ENCODE measurements around the gene ZNF679. TPM values are rescaled to one million over a fixed set of nuclear protein-coding genes. Genes with fewer than 3 reads are reported as not detected.

ZNF679 gene
- total and polyA plus RNA-seq, 2 of the 13 experiments (the other 11 are each of a cell fraction or from before 2014, with no cell fraction given) = not detected

GRCh38 chr7:64192148-64192704 is 36.0 kb upstream of the ZNF679 start (continued):
- TF ChIP-seq ZFX (CRISPR knock-in tag; IDR thresholded peaks at IDR 0.05; ENCODE audit: low read depth) (no peak), DR1 (CRISPR knock-in tag; IDR thresholded peaks at IDR 0.05) (no peak), KDM5A (IDR thresholded peaks at IDR 0.05; ENCODE audit: borderline replicate concordance, low read length) (no peak), ZNF644 (CRISPR knock-in tag; IDR thresholded peaks at IDR 0.05; ENCODE audit: low read depth) (no peak), ZNF564 (CRISPR knock-in tag; IDR thresholded peaks at IDR 0.05) (no peak), ZXDC (CRISPR knock-in tag; IDR thresholded peaks at IDR 0.05) (no peak), CENPX (CRISPR knock-in tag; IDR thresholded peaks at IDR 0.05) (no peak)

DNA sequence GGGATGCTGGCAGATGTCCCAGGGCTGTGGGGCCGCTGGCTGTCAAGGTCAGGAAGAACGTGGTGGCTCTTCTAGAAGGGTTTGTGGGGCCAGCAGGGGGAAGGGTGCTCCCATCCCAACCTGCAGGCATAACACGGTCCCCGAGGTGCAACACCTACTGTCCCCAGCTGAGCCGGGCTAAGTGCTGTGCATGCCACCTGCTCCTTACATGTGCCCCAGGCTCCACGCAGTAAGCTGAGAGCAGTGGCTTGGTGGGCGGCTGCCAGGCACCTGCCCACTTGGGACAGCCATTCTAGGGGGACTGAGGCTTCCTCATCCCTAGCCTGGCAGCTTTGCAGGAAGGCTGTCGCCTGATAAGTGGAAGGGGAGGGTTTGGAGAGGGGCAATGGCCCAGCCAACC is 35.5 kb upstream of the ZNF679 start:
- FAIRE-seq (no peak), DNase-seq (ENCODE audit: low spot score) (no peak), ATAC-seq (no peak)
- no CpG with 5 or more reads among the region's 8 CpGs for WGBS (ENCODE audit: low lambda C conversion rate)
- Histone ChIP-seq H3K9me3 (ENCODE audit: low read length) (peaks cover 83% of the 10 kb centered on the region), H3K36me3 (replicated peaks in 1 of 2; ENCODE audit: control insufficient read depth in 1 of 2, insufficient read depth in 2 of 2, low read length in 2 of 2) (no peaks in the 10 kb centered on the region), H3K4me3 (replicated peaks in 1 of 3; ENCODE audit: insufficient read depth in 1 of 3, low read depth in 2 of 3, low read length in 3 of 3) (no peak overlapping the region), H3K79me2 (ENCODE audit: insufficient read depth, low read length) (no peaks in the 10 kb centered on the region), H3K27me3 (ENCODE audit: control insufficient read depth in 1 of 2, insufficient read depth in 2 of 2, low read length in 2 of 2) (no peaks in the 10 kb centered on the region), H3K4me2 (ENCODE audit: low read depth, low read length) (no peak overlapping the region), H3K27ac (ENCODE audit: extremely low read length, insufficient read depth, low read length) (no peak overlapping the region), H2AFZ (ENCODE audit: low read length) (no peak overlapping the region), H3K4me1 (ENCODE audit: insufficient read depth, low read length) (no peaks in the 10 kb centered on the region), H4K20me1 (ENCODE audit: insufficient read depth, low read length) (no peaks in the 10 kb centered on the region), H3K9ac (ENCODE audit: insufficient read depth, low read depth, low read length) (no peak overlapping the region)
- ChIA-PET POLR2A (no interaction called here), CTCF (ENCODE audit: low intra/inter-chr PET ratio, low total read pairs) (no interaction called here)
- BruUV-seq (replicated peaks) = no TSS peak
- in situ Hi-C loops (cut with HindIII; ENCODE audit: extremely low pct_ligation_motif_present, low pct_unique_long_range_greater_than_20kb) (loop anchor here (25.0 kb wide), 1 partner anchor 420 kb away; no protein-coding TSS in a partner anchor), intact Hi-C loops (cut with micrococcal nuclease; ENCODE audit: unreplicated experiment) (no loop called here)
- TF ChIP-seq ZNF30 (CRISPR knock-in tag; IDR thresholded peaks at IDR 0.05) (no peak), AGO2 (optimal IDR thresholded peaks at IDR 0.05; ENCODE audit: low read depth, low read length) (no peak), NKX3-1 (CRISPR knock-in tag; IDR thresholded peaks at IDR 0.05) (no peak), NR2F2 (IDR thresholded peaks at IDR 0.05; ENCODE audit: borderline replicate concordance, low read depth) (no peak), ZSCAN9 (CRISPR knock-in tag; IDR thresholded peaks at IDR 0.05; ENCODE audit: borderline replicate concordance) (no peak), ONECUT2 (CRISPR knock-in tag; IDR thresholded peaks at IDR 0.05) (no peak), GABPB1 (CRISPR knock-in tag; IDR thresholded peaks at IDR 0.05) (no peak), NCOR1 (IDR thresholded peaks at IDR 0.05; ENCODE audit: borderline replicate concordance, low read length) (no peak), ATM (IDR thresholded peaks at IDR 0.05; ENCODE audit: borderline replicate concordance) (no peak), ZNF577 (CRISPR knock-in tag; IDR thresholded peaks at IDR 0.05; ENCODE audit: borderline replicate concordance, low read depth) (no peak), SCMH1 (CRISPR knock-in tag; IDR thresholded peaks at IDR 0.05; ENCODE audit: borderline replicate concordance) (no peak), MED1 (CRISPR knock-in tag; IDR thresholded peaks at IDR 0.05) (no peak), SUZ12 (IDR thresholded peaks at IDR 0.05; ENCODE audit: low read depth, low read length) (no peak), ZNF367 (CRISPR knock-in tag; IDR thresholded peaks at IDR 0.05; ENCODE audit: borderline replicate concordance) (no peak), SMARCC2 (IDR thresholded peaks at IDR 0.05) (no peak)
- TF ChIP-seq, protein P1, sequence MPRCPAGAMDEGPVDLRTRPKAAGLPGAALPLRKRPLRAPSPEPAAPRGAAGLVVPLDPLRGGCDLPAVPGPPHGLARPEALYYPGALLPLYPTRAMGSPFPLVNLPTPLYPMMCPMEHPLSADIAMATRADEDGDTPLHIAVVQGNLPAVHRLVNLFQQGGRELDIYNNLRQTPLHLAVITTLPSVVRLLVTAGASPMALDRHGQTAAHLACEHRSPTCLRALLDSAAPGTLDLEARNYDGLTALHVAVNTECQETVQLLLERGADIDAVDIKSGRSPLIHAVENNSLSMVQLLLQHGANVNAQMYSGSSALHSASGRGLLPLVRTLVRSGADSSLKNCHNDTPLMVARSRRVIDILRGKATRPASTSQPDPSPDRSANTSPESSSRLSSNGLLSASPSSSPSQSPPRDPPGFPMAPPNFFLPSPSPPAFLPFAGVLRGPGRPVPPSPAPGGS (CRISPR knock-in tag; IDR thresholded peaks at IDR 0.05) = no peak
